Stomach (tissue), 9 donors: ENCODE results near the gene SH3BP5. TPM values are rescaled to one million over a fixed set of nuclear protein-coding genes. Genes with fewer than 3 reads are reported as not detected.
A peak's percentile ranks its signal among the peaks of the same experiment; 100 is the strongest.

Experiments used
- DNase-seq, 2 donors: peaks; one replicate each; pipeline versions ENCODE4 v3.0.0 to v3.0.0-alpha.2; 2013 to 2019
- H3K27ac ChIP-seq, 5 donors: fragments of 200-600 bp in 4 of 5; sonication (generic) in 4 of 5; one replicate each; pipeline ENCODE4 v1.5.1; 2013 to 2019; ENCODE audit warnings: mild to moderate bottlenecking in 1 of 5, moderate library complexity in 1 of 5
- H3K27me3 ChIP-seq, 3 donors: fragments of 200-600 bp; sonication (generic); one replicate each; pipeline ENCODE4 v1.5.1; 2017 to 2019; ENCODE audit warnings: mixed run types in 1 of 3
- H3K36me3 ChIP-seq, 4 donors: fragments of 200-600 bp; sonication (generic); 1 replicate in 3 of 4; 2 replicates in 1 of 4; pipeline ENCODE4 v1.5.1; 2016 to 2019
- H3K4me1 ChIP-seq, 4 donors: fragments of 200-600 bp; sonication (generic); one replicate each; pipeline ENCODE4 v1.5.1; 2016 to 2019
- H3K4me3 ChIP-seq, 4 donors: fragments of 200-600 bp; sonication (generic) in 3 of 4; one replicate each; pipeline ENCODE4 v1.5.1; 2016 to 2019; ENCODE audit warnings: mild to moderate bottlenecking in 1 of 4
- H3K9me3 ChIP-seq, 4 donors: fragments of 200-600 bp; sonication (generic); one replicate each; pipeline ENCODE4 v1.5.1; 2016 to 2019
- EP300 ChIP-seq: sonication (generic); formaldehyde crosslinking; IDR thresholded peaks from one replicate; pipeline ENCODE4 v1.6.1; 2017; ENCODE audit warnings: antibody characterized with exemption
- POLR2A ChIP-seq, 4 donors: fragments of 450-650 bp; IDR thresholded peaks; one replicate each; pipeline ENCODE4 v1.6.1; 2016; ENCODE audit warnings: antibody characterized with exemption in 4 of 4, control low read depth in 2 of 4, mild to moderate bottlenecking in 1 of 4, moderate library complexity in 1 of 4
- POLR2AphosphoS5 ChIP-seq, 3 donors: sonication (generic); formaldehyde crosslinking; IDR thresholded peaks; one replicate each; pipeline ENCODE4 v1.6.1; 2016; ENCODE audit warnings: antibody characterized with exemption in 3 of 3
- WGBS, 5 donors: extraction: QIAGEN DNeasy Blood & Tissue Kit in 3 of 5; methylation state at CpG; one replicate each; pipeline versions ENCODE4 v1.1.5 to v1.1.7; 2013 to 2018; 5-methylcytosine and 5-hydroxymethylcytosine counted together
- intact Hi-C: fragments of 100-400 bp; cut with DNase I; formaldehyde crosslinking; loops from one replicate; pipeline ENCODE4 v1.15.1; 2023; ENCODE audit warnings: low total_unique reads
- polyA plus RNA-seq, 3 donors: library from polyadenylated mRNA; stranded (reverse); fragments of 200-250 nt; gene quantifications; one replicate each; pipeline ENCODE4 v1.2.3, GENCODE V29; 2013
- total RNA-seq, 5 donors: library from RNA; depleted of rRNA; stranded (reverse); fragments of >200 nt; gene quantifications; one replicate each; pipeline versions ENCODE4 v1.1.0 to v1.2.3, GENCODE V29; 2014 to 2016
- TF ChIP-seq, protein P1 (sequence below), 7 experiments: fragments of 450-650 bp in 4 of 7; fragments of 200-600 bp in 3 of 7; sonication (generic) in 3 of 7; IDR thresholded peaks; one replicate each; pipeline ENCODE4 v1.5.1; 2016 to 2019; ENCODE audit warnings: antibody characterized with exemption in 7 of 7, control low read depth in 2 of 7, mild to moderate bottlenecking in 1 of 7
- donor health status: healthy with polysubstance abuse.
- donor health status: Bipolar disorder and iron deficiency.
- donor health status: healthy.

Gene SH3BP5
- total and polyA plus RNA-seq, 8 donors: 1.8 to 43.7 (median 18.9) TPM

DNA sequence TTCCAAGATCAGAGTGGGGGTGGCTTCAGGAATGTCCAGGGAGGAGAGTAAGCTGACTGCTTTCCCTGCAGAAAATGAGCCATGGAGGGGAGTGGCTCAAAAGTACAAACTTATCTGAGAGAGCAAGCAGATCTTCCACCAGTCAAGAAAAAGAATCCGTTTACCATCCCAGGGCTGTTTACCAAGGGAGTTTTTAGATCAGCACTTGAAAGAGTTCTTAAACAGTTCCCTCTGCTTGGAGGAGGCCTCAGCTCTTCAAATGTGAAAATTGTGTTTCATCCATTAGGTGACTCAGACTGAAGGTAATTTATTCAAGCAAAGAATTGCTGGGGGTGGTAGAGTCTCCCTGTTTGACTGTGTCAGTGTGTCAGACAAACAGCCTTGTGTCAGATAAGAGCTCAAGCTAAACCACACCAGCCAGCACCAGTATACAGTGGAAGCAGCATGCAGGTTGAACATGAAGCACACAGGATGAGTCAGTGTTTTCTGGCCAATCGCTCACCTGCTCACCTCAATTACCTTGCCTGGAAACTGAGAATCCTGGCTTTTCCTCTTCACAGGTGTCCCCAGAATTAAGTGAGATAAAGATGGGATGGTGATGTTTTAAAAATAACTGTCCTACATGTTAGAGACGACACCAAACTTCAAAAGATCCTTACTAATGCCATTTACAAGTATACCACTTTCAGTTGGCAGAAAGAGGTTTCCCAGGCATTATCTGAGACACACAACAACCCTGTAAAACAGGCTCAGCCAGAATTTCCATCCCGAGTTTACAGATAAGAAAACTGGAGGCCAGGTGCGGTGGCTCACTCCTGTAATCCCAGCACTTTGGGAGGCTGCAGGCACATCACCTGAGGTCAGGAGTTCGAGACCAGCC lies 21.7 kb downstream of the SH3BP5 start:
- peak; percentile 57 to 79 for DNase-seq

DNA sequence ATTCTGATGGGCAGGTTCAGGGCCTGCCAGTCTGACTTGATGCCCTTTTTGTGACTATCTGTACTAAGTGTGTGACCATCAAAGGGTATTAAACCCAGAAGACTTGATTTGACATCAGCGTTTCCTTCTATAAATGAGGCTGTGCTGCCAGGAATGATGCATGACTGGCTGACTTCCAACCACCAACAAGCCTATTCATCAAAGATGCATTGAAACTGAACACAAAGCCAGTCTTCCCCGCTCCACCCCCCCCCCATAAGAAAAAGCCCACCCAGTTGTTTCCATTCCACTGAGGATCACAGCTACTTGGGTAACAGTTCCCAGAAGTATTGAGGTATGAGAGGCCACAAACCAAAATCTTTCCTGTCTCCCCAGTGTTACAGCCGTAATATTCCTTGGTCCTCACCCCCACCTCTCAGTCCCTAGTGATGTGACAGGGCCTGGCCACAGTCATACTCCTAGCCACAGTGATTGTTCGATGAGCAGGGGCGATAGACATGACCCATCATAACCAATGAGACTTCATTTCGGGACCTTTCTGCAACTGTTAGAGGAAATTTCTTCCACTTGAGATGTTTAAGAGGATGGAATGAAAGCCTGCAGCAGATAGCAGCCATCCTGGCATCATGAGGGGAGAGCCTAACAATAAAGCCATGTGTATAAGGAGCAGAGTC lies 22.6 kb downstream of the SH3BP5 start:
- H3K27ac ChIP-seq: peak overlapping the region in 2 of 5 donors; percentile 9 to 47

More for the DNA sequence above, 21.7 kb downstream of the SH3BP5 start:
- TF ChIP-seq POLR2A (IDR thresholded peaks at IDR 0.05): no peak
- TF ChIP-seq, protein P1, sequence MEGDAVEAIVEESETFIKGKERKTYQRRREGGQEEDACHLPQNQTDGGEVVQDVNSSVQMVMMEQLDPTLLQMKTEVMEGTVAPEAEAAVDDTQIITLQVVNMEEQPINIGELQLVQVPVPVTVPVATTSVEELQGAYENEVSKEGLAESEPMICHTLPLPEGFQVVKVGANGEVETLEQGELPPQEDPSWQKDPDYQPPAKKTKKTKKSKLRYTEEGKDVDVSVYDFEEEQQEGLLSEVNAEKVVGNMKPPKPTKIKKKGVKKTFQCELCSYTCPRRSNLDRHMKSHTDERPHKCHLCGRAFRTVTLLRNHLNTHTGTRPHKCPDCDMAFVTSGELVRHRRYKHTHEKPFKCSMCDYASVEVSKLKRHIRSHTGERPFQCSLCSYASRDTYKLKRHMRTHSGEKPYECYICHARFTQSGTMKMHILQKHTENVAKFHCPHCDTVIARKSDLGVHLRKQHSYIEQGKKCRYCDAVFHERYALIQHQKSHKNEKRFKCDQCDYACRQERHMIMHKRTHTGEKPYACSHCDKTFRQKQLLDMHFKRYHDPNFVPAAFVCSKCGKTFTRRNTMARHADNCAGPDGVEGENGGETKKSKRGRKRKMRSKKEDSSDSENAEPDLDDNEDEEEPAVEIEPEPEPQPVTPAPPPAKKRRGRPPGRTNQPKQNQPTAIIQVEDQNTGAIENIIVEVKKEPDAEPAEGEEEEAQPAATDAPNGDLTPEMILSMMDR (IDR thresholded peaks at IDR 0.05): no peak
- TF ChIP-seq POLR2AphosphoS5 (IDR thresholded peaks at IDR 0.05): no peak
- no peak for TF ChIP-seq EP300
- Histone ChIP-seq H3K9me3 (no peaks in the 10 kb centered on the region), H3K4me3 (no peak overlapping the region), H3K4me1 (peaks cover 0 to 38% (median 20%) of the 10 kb centered on the region in 4 donors), H3K36me3 (no peaks in the 10 kb centered on the region), H3K27ac (peak overlapping the region in 4 of 5 donors; percentile 9 to 47 (median 22)), H3K27me3 (no peaks in the 10 kb centered on the region)
- intact Hi-C loops: no loop called here
- 36 to 62% (median 42%) methylated on average over 6 of the region's 6 CpGs for WGBS, 5 donors

DNA sequence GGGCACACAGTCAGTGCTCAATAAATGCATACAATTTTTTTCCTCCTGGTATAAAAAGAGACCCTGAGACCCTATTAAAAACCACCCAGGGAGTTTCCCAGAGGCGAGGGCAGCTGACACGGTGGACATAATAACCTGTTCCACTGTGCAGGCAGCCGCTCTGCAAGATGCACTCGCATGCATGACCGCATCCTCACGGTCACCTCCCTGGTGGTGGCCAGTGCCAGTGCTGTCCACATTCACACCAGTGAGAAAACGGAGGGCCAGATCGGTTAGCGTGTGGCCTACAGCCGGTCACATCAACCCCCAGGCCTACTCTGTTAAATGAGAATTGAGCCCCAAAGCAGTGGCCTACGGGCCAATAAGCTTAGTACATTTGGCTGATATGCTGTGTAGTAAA lies 24.8 kb downstream of the SH3BP5 start:
- H3K9me3 ChIP-seq: no peaks in the 10 kb centered on the region
- no peak for TF ChIP-seq POLR2AphosphoS5 (IDR thresholded peaks at IDR 0.05)
- TF ChIP-seq, protein P1 (IDR thresholded peaks at IDR 0.05): no peak
- no peak for TF ChIP-seq POLR2A (IDR thresholded peaks at IDR 0.05)
- TF ChIP-seq EP300: no peak
- H3K27me3 ChIP-seq: no peaks in the 10 kb centered on the region
- H3K4me1 ChIP-seq: peaks cover 0 to 26% (median 21%) of the 10 kb centered on the region in 4 donors
- no peak overlapping the region for H3K27ac ChIP-seq
- no peak for DNase-seq
- WGBS, 5 donors: 95 to 98% (median 96%) methylated on average over 11 of the region's 11 CpGs
- H3K36me3 ChIP-seq: peaks cover 9 to 13% (median 12%) of the 10 kb centered on the region in 4 donors
- intact Hi-C loops: no loop called here
- H3K4me3 ChIP-seq: no peak overlapping the region

More for the DNA sequence above, 22.6 kb downstream of the SH3BP5 start:
- no peaks in the 10 kb centered on the region for H3K27me3 ChIP-seq
- 66 to 72% (median 68%) methylated on average over 6 of the region's 6 CpGs for WGBS, 5 donors
- no peak overlapping the region for H3K4me3 ChIP-seq
- peaks cover 0 to 31% (median 23%) of the 10 kb centered on the region in 4 donors for H3K4me1 ChIP-seq
- no peaks in the 10 kb centered on the region for H3K36me3 ChIP-seq
- no peak for TF ChIP-seq POLR2A (IDR thresholded peaks at IDR 0.05)
- TF ChIP-seq, protein P1 (IDR thresholded peaks at IDR 0.05): no peak
- TF ChIP-seq POLR2AphosphoS5 (IDR thresholded peaks at IDR 0.05): no peak
- no peak for TF ChIP-seq EP300
- H3K9me3 ChIP-seq: no peaks in the 10 kb centered on the region
- intact Hi-C loops: no loop called here
- no peak for DNase-seq

DNA sequence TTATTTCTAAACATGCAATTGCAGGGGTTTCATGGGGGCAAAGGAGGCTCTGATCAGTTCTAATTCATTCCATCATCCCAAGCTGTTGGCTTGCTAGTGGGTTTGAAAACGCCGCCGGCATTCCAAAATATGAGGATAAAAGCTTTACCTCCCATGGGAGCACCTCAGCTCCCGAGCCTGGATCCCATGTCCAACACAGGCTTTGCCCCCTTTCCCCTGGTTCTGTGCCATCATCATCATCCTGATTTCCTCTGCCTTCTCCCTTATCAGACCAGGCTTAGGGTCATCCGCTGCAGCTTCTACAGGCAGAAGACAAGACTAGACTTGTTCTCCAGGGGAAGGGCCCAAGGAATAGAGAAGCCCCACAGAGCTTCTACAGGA lies 25.4 kb downstream of the SH3BP5 start:
- H3K36me3 ChIP-seq: peaks cover 9 to 18% (median 14%) of the 10 kb centered on the region in 4 donors
- H3K9me3 ChIP-seq: no peaks in the 10 kb centered on the region
- H3K4me3 ChIP-seq: no peak overlapping the region
- 89 to 97% (median 95%) methylated on average over 5 of the region's 5 CpGs for WGBS, 5 donors
- no peaks in the 10 kb centered on the region for H3K27me3 ChIP-seq
- no peak for DNase-seq
- no peak overlapping the region for H3K27ac ChIP-seq
- TF ChIP-seq, protein P1 (IDR thresholded peaks at IDR 0.05): no peak
- no peak for TF ChIP-seq POLR2AphosphoS5 (IDR thresholded peaks at IDR 0.05)
- TF ChIP-seq POLR2A (IDR thresholded peaks at IDR 0.05): no peak
- TF ChIP-seq EP300: no peak
- H3K4me1 ChIP-seq: peaks cover 0 to 26% (median 21%) of the 10 kb centered on the region in 4 donors
- intact Hi-C loops: no loop called here
